Amniotic stem cell (primary cell): ENCODE results near the gene COA1.
"Not testable (repeated sequence)": the region's sequence is repeated elsewhere in the genome, so short reads cannot be mapped to it uniquely, and the experiment has no call there.

Experiments
- DNase-seq: peaks from one replicate; lab custom pipeline; 2025; lab: John Stamatoyannopoulos, UW

The COA1 gene

DNA sequence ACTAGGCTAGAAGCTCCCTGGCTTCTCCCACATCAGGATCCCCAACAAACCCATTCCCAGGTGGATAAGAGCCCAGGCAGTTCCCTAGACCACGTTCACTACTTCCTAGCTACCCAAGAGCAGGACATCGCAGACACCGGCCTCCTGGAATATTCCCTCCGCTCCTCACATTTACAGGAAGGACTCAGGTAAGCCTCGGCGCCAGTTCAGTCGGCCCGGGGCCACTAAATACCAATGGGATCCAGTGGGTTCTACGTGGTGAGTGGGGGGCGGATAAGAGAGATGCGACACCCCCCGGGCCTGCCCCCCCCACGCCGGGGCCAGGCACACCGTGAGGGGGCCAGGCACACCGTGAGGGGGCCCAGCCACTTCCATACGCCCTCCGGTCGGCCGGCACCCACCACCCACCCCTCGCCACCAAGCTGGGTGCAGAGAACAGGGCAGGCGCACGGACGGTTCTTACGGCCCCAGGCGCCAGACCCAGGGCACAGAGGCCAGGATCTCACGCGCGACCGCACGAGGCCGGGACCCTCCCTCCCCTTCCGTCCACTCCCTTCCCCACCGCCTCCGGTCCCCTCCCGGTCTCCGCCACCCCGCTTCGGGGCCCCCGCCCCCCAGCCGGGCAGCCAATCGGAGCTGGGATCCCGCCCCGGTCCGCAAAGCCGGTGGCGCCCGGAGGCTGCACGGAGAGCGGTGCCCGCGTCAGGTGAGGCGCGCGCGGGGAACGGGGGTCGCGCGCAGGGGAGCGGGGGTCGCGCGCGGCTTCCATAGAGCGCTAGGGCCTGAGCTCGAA lies 28.9 kb upstream of the COA1 start, which contains the start of gene BLVRA:
TSS of gene BLVRA (plus strand) at position 652 of the 793 bp plus-strand sequence. CDS start 12,479 bp downstream, outside the sequence.
- DNase-seq = no peak

DNA sequence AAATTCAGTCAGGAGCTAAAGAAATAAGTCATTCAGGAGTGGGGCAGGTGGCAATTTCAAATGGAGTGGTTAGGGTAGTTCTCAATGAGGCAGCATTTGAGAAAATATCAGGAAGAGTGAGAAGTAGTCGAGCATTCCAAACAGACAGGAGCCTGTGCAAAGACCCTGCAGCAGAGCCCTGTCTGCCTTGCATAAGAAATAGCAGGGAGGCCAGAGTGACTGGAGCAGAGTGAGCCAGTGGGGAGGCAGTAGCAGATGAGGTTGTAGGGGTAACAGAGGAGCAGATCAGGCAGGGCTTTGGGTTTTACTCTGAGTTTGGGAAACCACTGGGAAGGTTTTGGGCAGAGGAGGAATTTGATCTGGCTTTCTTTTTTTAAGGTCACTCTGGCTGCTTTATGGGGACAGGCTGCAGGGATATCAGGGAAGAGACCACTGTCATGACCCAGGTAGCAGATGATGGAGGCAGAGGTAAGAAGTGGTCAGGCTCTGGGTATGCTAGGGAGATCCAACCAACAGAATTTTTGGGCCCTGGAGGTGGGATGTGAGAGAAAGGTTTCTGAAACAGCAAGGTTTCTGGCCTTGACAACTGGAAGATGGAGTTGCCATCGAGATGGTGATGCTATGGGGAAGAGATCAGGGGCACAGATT lies 27.9 kb upstream of the COA1 start:
- no peak for DNase-seq

DNA sequence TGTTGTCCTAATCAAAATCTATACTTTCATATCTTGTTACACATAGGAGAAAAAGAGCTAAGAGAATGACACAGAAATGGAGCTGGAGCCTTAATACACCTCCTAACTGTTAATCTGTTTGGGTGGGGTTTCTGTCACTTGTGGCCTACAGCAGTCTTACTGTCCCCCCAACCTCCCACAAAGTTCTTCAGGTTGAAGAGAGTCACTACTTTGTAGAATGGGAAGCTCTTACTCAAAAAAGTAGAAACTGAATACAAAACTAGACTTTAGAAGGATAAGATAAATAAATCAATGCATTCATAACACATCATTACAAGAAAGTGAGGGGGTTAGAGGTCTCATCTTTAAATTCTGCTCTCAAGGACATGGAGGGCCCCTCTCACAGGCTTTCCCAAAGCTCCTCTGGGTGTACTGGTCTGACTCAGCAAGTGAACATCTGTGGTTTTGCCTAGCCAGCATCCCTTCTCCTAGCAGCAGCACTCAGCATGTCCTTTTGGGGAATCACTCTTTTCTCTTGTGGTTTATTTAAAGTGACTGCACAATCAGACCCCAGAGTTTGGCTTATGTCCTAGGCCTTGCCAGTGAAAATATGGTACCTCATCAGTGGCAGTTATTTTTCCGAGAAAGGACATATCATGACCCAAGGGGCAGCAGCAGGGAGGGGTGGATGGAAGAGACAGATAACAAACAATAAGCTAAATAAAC lies 27.2 kb upstream of the COA1 start:
- DNase-seq = peak; percentile 7

DNA sequence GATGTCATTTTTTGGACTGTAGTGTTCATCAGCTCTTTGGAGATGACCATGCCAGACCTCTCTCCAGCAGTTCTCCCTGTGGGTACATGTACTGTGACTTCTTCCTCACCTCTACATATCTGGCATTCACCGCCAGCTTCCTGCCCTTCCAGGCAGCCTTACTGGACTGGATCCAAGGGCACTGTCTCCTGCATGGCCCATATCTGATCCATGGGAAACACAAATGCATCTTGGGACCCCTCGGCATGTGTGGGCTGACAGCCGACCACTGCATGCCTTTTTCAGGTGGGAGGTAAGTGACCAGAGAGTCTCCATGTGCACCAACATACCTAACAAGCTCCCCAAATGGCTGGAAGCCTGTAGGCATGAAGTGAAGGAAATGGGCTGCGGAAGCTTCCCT lies 25.3 kb upstream of the COA1 start:
- no peak for DNase-seq

DNA sequence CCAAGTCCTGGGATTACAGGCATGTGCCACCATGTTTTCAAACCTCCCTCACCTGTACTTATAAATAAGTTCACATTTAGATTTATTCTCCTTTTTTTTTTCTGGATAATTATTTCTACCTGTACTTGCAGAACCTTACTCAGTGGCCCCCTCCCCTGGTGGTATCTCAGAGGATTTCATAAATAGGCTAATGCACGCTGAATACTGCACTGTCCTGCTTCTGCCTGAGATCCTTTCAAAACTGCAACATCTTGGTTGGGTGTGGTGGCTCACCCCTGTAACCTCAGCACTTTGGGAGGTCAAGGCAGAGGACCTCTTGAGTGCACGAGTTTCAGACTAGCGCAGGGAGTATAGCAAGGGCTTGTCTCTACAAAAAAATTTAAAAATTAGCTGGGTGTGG lies 24.5 kb upstream of the COA1 start:
- DNase-seq = no peak

DNA sequence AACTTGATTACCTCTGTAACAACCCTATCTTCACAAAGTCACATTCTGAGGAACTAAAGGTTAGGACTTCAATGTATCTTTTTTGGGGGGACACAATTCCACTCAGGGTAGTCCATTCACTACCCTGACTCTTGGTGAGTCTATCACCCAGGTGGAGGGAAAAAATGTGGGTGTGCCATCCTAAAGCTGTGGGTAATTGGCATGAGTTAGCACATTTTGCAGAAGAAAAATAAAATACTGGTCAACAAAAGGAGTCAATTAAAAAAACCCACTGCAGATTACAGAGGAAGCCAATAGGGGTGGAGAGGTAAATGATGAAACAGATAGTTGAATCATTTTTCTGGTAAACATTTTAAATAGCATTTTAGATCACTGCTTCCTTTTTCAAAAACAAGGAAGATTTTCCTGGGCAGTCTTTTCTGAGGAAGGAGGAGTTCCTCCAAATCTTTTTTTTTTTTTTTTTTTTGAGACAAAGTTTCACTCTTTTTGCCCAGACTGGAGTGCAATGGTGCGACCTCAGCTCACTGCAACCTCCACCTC lies 24.0 kb upstream of the COA1 start:
- no peak for DNase-seq

DNA sequence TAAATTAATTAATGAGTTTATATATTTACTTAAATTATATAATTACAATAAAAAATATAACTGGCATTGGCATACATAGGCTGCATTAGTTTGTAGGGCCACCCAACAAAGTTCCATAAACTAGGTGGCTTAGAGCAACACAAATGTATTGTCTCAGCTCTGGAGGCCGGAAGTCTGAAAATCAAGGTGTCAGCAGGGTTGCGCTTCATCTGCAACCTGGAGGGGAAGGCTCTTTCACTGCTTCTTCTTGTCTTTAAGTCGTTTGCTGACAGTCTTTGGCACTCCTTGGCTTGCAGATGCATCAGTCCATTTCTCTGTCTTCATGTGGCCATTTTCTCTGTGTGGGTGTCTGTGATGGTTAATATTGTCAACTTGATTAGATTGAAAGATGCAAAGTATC lies 23.1 kb upstream of the COA1 start:
- no peak for DNase-seq

DNA sequence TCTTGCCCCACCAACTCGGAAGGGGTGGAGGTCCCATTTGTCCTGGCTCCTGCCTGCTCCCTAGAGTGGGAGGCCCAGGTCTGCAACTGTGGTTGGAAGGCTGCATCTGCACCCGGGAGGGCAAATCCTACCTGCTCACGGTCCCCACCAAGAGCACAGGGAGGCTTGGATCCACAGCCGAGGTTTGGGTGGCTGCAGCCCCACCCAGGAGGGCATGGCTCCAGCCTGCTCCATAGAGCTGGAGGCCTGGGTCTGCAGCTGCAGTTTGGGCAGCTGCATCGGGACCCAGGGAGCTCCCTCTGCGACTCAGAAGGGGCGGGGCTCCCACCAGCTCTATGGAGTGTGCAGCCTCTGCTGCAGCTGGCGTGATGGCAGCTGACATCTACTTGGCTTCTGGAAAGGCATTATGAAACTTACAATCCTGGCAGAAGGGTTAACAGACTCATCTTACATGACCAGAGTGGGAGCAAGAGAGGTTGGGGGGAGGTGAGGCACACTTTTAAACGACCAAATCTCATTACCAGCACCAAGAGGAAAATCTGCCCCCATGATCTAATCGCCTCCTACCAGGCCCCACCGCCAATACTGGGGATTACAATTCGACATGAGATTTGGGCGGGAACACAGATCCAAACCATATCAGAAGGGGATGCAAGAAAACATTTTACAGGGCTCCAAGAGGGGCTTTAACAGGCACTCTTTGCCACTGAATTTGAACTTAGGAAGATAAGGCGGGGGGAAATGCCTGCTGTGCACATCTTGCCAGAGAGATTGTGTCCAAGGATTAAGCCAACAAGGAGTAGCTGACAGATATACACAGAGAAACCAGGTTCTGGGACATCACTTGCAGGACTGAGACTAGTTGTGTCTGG lies 20.9 kb upstream of the COA1 start:
- DNase-seq = no peak

DNA sequence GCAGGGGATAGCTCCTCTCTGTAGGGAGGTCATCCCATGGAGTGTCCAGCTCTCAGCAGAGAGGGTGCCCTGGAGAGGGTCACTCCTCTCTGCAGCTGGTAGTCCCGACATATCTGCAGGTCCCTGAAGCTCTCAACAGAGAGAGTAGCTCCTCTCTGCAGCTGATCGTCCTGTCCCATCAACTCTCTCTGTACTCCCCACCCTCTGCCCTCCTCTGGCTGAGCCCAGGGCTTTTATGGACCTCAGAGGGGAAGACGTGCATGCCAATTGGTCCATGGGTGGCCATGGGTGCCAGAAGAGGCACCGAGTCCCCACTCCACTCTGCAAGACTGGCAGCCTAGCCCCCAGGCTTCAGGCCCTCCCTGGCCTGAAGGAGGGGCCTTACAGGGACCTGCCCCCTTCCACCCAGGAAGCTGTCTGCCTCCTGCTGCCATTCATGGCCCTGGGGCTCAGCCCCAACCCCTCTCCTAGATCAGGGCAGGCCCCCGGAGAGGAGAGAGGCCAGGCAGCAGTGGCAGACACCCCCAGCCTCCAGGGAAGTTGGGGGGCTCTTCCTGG lies 20.1 kb upstream of the COA1 start:
- no peak for DNase-seq

DNA sequence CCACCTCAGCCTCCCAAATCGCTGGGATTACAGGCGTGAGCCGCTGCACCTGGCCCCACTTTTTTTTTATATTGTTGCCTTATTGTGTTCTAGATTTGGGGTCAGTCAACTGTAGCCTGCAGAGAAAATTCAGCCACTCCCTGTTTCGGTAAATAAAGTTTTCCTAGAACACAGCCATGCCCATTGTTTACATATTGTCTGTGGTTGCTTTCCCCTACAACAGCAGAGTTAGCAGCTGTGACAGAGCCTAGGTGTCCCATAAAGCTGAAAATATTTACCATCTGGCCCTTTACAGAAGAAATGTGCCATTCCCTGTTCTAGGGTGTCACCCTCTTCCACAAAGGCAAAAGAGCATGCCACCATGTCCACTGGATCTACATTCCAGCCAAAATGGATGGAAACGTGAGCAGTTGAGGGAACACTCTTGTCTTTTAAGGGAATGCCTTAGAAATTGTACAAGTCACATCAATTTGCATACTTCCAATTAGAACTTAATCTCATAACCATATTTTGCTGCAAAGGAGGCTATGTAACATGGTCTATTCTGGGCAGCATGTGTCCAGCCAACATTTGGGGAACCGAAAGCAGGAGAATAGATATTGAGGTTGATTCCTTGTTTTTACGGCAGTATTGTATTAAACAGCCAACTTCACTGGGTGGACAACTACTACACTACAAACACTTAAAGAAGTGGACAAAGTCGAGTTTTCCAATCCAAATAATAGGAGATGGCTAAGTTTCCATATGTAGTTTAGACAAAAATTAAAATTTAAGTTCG lies 18.2 kb upstream of the COA1 start:
- DNase-seq = no peak

DNA sequence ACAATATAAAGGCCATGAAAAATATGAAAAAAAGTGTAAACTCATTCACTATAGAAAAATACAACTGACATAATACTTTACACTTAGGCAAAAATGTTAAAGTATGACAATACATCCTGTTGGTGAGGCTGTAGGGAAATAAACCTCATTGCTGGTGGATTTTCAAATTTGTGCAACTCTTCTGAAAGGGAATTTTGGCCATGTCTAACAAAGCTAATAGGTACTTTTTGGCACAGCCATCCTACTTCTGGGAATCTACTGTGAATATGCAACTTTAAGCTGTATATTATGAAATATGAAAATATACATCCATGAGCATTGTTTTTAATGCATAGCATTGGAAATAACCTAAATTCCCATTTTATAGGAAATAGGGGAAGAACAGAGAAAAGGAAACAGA lies 13.4 kb upstream of the COA1 start:
- no peak for DNase-seq

DNA sequence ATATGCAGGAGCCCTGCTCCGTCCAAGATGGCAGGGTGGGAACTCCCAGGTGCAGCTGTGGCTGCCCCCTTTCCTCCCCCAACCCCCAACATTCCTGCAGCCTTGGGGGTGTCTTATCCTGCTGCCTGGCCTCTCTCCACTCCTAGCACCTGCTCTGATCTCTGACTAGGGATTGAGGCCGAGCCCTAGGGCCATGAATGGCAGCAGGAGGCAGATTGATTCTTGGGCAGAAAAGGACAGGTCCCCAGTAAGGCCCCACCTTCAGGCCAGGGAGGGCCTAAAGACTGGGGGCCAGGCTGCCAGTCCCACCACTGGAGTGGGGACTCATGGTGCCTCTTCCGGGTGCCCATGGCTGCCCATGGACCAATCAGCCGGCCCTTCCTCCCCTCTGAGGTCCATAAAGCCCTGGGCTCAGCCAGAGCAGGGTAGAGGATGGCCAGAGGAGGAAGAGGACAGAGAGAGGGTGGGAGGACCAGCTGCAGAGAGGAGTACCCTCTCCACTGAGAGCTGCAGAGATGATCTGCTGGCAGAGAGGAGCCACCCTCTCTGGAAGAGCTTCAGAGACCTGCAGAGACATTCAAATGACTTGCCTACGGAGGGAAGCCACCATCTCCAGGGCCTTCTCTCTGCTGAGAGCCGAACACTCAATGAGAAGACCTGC lies 8.3 kb upstream of the COA1 start:
- DNase-seq = no peak

DNA sequence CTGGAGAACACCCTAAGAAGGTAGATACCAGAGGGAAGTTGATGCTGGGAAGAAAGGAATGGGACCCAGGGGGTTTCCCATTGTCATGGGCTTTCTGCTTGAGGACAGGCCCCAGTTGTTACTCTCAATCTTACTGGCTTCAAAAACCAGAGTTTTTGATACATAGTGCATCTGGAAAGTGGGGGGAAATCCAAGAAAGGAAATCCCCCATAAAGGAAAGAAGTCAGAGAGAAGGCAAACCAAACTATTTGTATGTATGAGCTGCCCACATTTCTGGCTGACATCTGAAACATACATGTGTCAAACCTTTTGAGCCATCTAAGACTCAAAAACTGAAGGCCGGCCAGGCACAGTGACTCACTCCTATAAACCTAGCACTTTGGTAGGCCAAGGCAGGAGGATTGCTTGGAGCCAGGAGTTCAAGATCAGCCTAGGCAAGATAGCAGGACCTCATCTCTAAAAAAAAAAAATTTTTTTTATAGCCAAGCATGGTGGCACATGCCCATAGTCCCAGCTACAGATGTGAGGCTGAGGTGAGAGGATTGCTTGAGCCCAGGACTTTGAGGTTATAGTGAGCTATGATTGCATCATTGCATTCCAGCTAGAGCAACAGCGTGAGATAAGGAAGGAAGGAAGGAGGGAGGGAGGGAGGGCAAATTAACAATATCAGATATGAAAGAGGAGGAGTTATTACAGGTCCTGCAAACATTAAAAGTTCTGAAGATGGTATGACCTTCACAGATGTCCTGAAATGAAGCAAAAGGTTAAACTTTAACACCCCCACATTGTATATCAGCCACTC lies 6.7 kb upstream of the COA1 start:
- no peak for DNase-seq

DNA sequence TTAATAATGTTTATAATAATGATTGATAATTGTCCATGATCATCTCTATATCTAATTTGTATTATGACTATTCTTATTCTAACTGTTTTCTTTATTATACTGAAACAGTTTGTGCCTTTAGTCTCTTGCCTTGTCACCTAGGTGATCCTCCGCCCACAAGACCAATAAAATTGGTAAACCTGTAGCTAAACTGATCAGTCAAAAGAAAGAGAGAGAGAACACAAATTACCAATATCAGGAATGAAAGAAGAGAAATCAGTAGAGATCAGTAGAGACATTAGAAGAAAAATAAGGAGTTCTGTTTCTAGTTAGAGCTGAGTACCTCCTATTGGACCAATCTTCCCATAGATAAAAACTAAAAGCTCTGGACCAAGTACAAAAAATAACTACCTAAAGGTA lies 6.1 kb upstream of the COA1 start:
- DNase-seq = no peak

DNA sequence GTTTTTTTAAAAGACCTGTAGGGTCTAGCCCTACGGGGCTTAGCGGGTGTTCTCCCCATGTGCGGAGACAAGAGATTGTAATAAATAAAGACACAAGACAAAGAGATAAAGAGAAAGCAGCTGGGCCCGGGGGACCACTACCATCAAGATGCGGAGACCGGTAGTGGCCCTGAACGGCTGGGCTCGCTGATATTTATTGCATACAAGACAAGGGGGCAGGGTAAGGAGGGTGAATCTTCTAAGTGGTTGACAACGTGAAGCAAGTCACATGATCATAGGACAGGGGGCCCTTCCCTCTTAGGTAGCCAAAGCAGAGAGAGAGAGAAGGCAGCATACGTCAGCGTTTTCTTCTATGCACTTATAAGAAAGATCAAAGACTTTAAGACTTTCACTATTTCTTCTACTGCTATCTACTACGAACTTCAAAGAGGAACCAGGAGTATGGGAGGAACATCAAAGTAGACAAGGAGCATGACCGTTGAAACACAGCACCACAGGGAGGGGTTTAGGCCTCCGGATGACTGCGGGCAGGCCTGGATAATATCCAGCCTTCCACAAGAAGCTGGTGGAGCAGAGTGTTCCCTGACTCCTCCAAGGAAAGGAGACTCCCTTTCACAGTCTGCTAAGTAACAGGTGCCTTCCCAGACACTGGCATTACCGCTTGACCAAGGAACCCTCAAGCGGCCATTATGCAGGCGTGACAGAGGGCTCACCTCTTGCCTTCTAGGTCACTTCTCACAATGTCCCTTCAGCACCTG lies 5.4 kb upstream of the COA1 start:
- not testable (repeated sequence) for DNase-seq

DNA sequence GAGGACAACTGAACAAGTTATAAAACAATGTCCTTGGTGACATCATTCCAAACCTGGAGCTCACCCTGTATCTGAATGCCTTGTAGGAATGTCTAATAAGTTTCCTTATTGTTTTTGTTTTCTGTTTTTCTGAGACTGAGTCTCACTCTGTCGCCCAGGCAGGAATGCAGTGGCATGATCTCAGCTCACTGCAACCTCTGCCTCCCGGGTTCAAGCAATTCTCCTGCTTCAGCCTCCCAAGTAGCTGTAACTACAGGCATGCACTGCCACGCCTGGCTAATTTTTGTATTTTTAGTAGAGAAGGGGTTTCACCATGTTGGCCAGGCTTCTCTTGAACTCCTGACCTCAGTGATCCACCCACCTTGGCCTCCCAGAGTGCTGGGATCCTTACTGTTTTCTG lies 2.2 kb upstream of the COA1 start:
- not testable (repeated sequence) for DNase-seq

DNA sequence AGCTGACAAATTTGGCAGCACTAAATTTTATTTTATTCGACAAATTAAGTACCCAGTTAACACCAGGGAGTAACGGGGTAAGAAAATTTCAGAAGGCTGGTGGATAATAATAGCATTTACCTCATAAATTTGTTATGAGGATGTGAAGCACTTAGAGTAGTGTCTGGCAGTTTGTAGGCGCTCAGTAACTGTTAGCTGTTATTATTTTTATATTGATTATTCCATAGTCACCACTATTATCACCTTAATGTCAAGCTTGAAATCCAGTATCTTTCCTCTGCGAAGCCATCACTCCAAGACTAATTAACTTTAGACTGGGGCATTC lies 563 bp upstream of the COA1 start:
- DNase-seq = no peak

DNA sequence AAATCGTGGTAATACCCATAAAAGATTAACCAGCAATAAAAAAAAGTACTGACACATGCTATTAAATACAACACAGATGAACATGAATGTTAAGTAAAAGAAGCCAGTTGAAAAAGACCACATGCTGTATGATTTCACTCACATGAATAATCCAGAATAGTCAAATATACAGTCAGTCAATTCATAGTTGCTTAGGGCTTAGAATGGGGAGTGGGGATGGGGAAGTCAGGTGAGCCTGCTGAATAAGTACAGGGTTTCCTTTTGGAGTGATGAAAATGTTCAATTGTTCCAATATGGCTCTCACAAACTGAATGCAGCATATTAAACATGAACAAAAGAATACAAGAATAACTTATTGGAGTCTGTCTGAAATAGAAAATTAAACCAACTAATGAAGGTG lies 1.8 kb downstream of the COA1 start:
- no peak for DNase-seq

DNA sequence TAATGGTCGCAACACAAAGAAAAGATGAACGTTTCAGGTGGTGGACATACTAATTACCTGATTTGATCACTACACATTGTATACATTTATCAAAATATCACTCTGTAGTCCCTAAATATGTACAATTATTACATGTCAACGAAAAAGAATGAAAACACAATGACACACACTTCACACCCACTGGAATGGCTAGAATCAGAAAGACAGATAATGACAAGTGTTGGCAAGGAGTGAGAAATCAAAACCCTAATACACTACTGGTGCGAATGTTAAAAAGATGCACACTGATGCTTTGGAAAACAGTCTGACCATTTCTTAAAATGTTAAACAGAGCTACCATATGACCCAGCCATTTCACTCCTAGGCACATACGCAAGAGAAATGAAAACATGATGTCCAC lies 2.3 kb downstream of the COA1 start:
- DNase-seq = no peak
